Kidney capillary endothelial cell (primary cell): ENCODE results near the gene CDH13.

Experiments used
- DNase-seq: peaks from one replicate; pipeline ENCODE4 v3.0.0-alpha.2; 2018; ENCODE audit warnings: low spot score

CDH13 gene

GRCh38 chr16:83681381-83681956, 1054.7 kb downstream of the CDH13 start:
- no peak for DNase-seq

- DNase-seq = peak; percentile 13
Observed at GRCh38 chr16:83682116-83682867, 1055.5 kb downstream of the CDH13 start.

GRCh38 chr16:83682868-83683235, 1056.1 kb downstream of the CDH13 start:
- DNase-seq = no peak

GRCh38 chr16:83685615-83686165, 1058.9 kb downstream of the CDH13 start:
- no peak for DNase-seq

- no peak for DNase-seq
Observed at GRCh38 chr16:83686726-83687125, 1060.0 kb downstream of the CDH13 start.

- no peak for DNase-seq
Observed at GRCh38 chr16:83689385-83689831, 1062.6 kb downstream of the CDH13 start.

- DNase-seq = no peak
Observed at GRCh38 chr16:83692224-83692623, 1065.5 kb downstream of the CDH13 start.

- DNase-seq = no peak
Observed at GRCh38 chr16:83698964-83699363, 1072.2 kb downstream of the CDH13 start.

- DNase-seq = no peak
Observed at GRCh38 chr16:83699817-83700216, 1073.0 kb downstream of the CDH13 start.

GRCh38 chr16:83700918-83701317, 1074.1 kb downstream of the CDH13 start:
- DNase-seq = no peak

GRCh38 chr16:83701494-83701893, 1074.7 kb downstream of the CDH13 start:
- peak; percentile 14 for DNase-seq

GRCh38 chr16:83704656-83705055, 1077.9 kb downstream of the CDH13 start:
- no peak for DNase-seq

- no peak for DNase-seq
Observed at GRCh38 chr16:83705856-83706255, 1079.1 kb downstream of the CDH13 start.

- no peak for DNase-seq
Observed at GRCh38 chr16:83706394-83706793, 1079.6 kb downstream of the CDH13 start.

GRCh38 chr16:83711069-83711468, 1084.3 kb downstream of the CDH13 start:
- no peak for DNase-seq

GRCh38 chr16:83713597-83713996, 1086.8 kb downstream of the CDH13 start:
- DNase-seq = no peak

GRCh38 chr16:83714286-83714685, 1087.5 kb downstream of the CDH13 start:
- no peak for DNase-seq

- no peak for DNase-seq
Observed at GRCh38 chr16:83715217-83715920, 1088.6 kb downstream of the CDH13 start.

- no peak for DNase-seq
Observed at GRCh38 chr16:83717308-83717707, 1090.5 kb downstream of the CDH13 start.

- peak; percentile 93 for DNase-seq
Observed at GRCh38 chr16:83717814-83718213, 1091.0 kb downstream of the CDH13 start.

- no peak for DNase-seq
Observed at GRCh38 chr16:83720213-83720612, 1093.4 kb downstream of the CDH13 start.

GRCh38 chr16:83720981-83721380, 1094.2 kb downstream of the CDH13 start:
- no peak for DNase-seq

GRCh38 chr16:83721676-83722075, 1094.9 kb downstream of the CDH13 start:
- no peak for DNase-seq
